Neural progenitor cell (in vitro differentiated cells): Measurements from ENCODE around the gene SPEN. TPM values are rescaled to one million over a fixed set of nuclear protein-coding genes. Genes with fewer than 3 reads are reported as not detected.
"Not testable (repeated sequence)": the region's sequence is repeated elsewhere in the genome, so short reads cannot be mapped to it uniquely, and the experiment has no call there.

Experiments used
- DNase-seq: peaks from one replicate; pipeline ENCODE4 v3.0.0-alpha.2; 2016; ENCODE audit warnings: low spot score
- H2AFZ ChIP-seq: fragments of 200-600 bp; sonication (generic); replicated peaks from 2 replicates; pipeline ENCODE4 v1.6.1; 2016; ENCODE audit warnings: antibody characterized with exemption
- H3F3A ChIP-seq: fragments of 200-600 bp; sonication (generic); 2 replicates; pipeline ENCODE4 v1.6.1; 2016; ENCODE audit warnings: antibody characterized with exemption, low read depth
- H3K27ac ChIP-seq: fragments of 200-600 bp; sonication (generic); 2 replicates; pipeline ENCODE4 v1.5.1; 2016; ENCODE audit warnings: mild to moderate bottlenecking
- H3K27me3 ChIP-seq: fragments of 200-600 bp; sonication (generic); 2 replicates; pipeline ENCODE4 v1.6.1; 2016; ENCODE audit warnings: mild to moderate bottlenecking, moderate library complexity
- H3K36me3 ChIP-seq: fragments of 200-600 bp; sonication (generic); 2 replicates; pipeline ENCODE4 v1.5.1; 2016
- H3K4me1 ChIP-seq: fragments of 200-600 bp; sonication (generic); 2 replicates; pipeline ENCODE4 v1.6.1; 2016; ENCODE audit warnings: mixed run types
- H3K4me2 ChIP-seq: fragments of 200-600 bp; sonication (generic); 2 replicates; pipeline ENCODE4 v1.6.1; 2016
- H3K4me3 ChIP-seq: fragments of 200-600 bp; sonication (generic); 2 replicates; pipeline ENCODE4 v1.5.1; 2016
- H3K79me2 ChIP-seq: fragments of 200-600 bp; sonication (generic); 2 replicates; pipeline ENCODE4 v1.6.1; 2016; ENCODE audit warnings: low read depth
- H3K9ac ChIP-seq: fragments of 200-600 bp; sonication (generic); 2 replicates; pipeline ENCODE4 v1.6.1; 2016
- H3K9me3 ChIP-seq: fragments of 200-600 bp; sonication (generic); 2 replicates; pipeline ENCODE4 v1.5.1; 2016; ENCODE audit warnings: low read depth
- H4K20me1 ChIP-seq: fragments of 200-600 bp; sonication (generic); 2 replicates; pipeline ENCODE4 v1.6.1; 2016; ENCODE audit warnings: low read depth
- H3K27ac Mint-ChIP-seq: 3 replicates; pipeline ENCODE4 v1.8.0; 2021; ENCODE audit warnings: mixed read lengths
- H3K27me3 Mint-ChIP-seq: 2 replicates; pipeline ENCODE4 v1.8.0; 2022; ENCODE audit warnings: low read depth, mild to moderate bottlenecking, inconsistent platforms, moderate library complexity, mixed read lengths; ENCODE audit not compliant: insufficient read depth
- H3K36me3 Mint-ChIP-seq: 3 replicates; pipeline ENCODE4 v1.8.0; 2021; ENCODE audit warnings: mixed read lengths
- H3K4me1 Mint-ChIP-seq: 3 replicates; pipeline ENCODE4 v1.8.0; 2021; ENCODE audit warnings: mixed read lengths
- H3K4me3 Mint-ChIP-seq: 3 replicates; pipeline ENCODE4 v1.8.0; 2021; ENCODE audit warnings: mild to moderate bottlenecking, moderate library complexity, mixed read lengths
- H3K9me3 Mint-ChIP-seq: 3 replicates; pipeline ENCODE4 v1.8.0; 2020; ENCODE audit warnings: mixed read lengths
- EZH2 ChIP-seq: fragments of 200-600 bp; sonication (generic); IDR thresholded peaks from 2 replicates; pipeline ENCODE4 v1.6.1; 2017; ENCODE audit warnings: antibody characterized with exemption, mild to moderate bottlenecking, moderate library complexity
- EZH2phosphoT487 ChIP-seq: fragments of 200-600 bp; sonication (generic); IDR thresholded peaks from 2 replicates; pipeline ENCODE4 v1.6.1; 2017; ENCODE audit warnings: antibody characterized with exemption
- total RNA-seq: library from RNA; depleted of rRNA; stranded (reverse); fragments of >200 nt; gene quantifications from 2 replicates; pipeline ENCODE4 v1.2.3, GENCODE V29; 2015; ENCODE audit warnings: low replicate concordance
- TF ChIP-seq, protein P1 (sequence below): fragments of 200-600 bp; sonication (generic); IDR thresholded peaks from 2 replicates; pipeline ENCODE4 v1.5.1; 2017; ENCODE audit warnings: antibody characterized with exemption, mild to moderate bottlenecking

Gene SPEN
- total RNA-seq, 1 donor from 2014 or later, result 59.6 TPM

DNA sequence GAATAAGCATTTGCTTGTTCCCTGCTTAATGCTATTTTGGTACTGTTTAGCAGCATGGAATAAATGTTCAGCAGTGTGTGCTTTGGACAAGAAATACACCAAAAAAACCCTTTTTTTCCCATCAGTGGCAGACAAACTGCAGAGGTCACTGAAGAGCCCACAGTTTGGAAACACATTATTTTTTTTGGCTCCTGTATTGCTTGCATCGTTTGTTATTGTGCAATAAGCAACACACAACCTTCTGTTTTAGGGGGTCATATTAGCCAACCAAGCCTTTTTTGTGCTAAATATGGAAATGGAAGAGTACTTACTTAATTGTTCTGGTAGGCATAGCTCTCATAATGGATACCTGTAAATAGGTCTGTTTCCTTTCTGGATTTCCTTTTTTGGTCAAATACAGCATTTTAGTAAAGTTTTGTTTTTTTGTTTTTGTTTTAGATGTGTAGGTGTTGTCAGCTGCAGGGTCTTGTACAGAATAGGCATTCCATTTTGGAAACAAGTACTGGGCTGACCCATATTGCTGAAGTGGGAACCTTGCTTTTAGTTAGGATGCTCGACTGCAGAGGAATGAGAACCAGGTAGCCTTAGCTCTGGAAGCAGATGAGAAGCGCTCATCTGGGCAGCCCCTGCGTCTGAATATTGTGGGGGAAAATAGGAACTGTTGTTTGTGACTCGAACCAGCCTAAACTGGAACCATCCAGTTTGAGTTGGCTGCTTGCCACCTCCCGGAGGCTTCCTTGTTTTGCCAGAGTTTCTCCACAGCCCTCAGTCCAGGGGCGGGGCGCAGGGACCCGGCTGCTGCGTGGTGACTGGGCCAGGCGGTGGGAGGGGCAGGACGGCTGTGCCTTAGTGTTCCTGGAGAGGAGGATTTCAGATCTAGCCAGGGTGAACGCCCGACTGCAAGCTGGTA lies 38.4 kb downstream of the SPEN start:
- peaks cover 31% of the 10 kb centered on the region for H3K4me1 Mint-ChIP-seq
- Histone ChIP-seq H4K20me1 (peaks cover 53% of the 10 kb centered on the region), H3K4me2 (peak overlapping the region; percentile 59), H3K9me3 (no peaks in the 10 kb centered on the region), H3K36me3 (no peaks in the 10 kb centered on the region), H3K79me2 (peaks cover 100% of the 10 kb centered on the region), H3F3A (peaks cover 35% of the 10 kb centered on the region), H3K4me1 (peaks cover 23% of the 10 kb centered on the region), H3K27ac (peak overlapping the region; percentile 96), H3K27me3 (no peaks in the 10 kb centered on the region), H3K4me3 (peak overlapping the region; percentile 6), H2AFZ (peak overlapping the region; percentile 27), H3K9ac (peak overlapping the region; percentile 52)
- no peak for TF ChIP-seq EZH2phosphoT487
- TF ChIP-seq EZH2, result no peak
- TF ChIP-seq, protein P1, sequence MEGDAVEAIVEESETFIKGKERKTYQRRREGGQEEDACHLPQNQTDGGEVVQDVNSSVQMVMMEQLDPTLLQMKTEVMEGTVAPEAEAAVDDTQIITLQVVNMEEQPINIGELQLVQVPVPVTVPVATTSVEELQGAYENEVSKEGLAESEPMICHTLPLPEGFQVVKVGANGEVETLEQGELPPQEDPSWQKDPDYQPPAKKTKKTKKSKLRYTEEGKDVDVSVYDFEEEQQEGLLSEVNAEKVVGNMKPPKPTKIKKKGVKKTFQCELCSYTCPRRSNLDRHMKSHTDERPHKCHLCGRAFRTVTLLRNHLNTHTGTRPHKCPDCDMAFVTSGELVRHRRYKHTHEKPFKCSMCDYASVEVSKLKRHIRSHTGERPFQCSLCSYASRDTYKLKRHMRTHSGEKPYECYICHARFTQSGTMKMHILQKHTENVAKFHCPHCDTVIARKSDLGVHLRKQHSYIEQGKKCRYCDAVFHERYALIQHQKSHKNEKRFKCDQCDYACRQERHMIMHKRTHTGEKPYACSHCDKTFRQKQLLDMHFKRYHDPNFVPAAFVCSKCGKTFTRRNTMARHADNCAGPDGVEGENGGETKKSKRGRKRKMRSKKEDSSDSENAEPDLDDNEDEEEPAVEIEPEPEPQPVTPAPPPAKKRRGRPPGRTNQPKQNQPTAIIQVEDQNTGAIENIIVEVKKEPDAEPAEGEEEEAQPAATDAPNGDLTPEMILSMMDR, result no peak
- no peaks in the 10 kb centered on the region for H3K9me3 Mint-ChIP-seq
- H3K27ac Mint-ChIP-seq, result peak overlapping the region; percentile 80
- H3K36me3 Mint-ChIP-seq, result peaks cover 21% of the 10 kb centered on the region
- peak; percentile 91 for DNase-seq
- H3K27me3 Mint-ChIP-seq, result peaks cover 3% of the 10 kb centered on the region
- H3K4me3 Mint-ChIP-seq, result peak overlapping the region; percentile 77

DNA sequence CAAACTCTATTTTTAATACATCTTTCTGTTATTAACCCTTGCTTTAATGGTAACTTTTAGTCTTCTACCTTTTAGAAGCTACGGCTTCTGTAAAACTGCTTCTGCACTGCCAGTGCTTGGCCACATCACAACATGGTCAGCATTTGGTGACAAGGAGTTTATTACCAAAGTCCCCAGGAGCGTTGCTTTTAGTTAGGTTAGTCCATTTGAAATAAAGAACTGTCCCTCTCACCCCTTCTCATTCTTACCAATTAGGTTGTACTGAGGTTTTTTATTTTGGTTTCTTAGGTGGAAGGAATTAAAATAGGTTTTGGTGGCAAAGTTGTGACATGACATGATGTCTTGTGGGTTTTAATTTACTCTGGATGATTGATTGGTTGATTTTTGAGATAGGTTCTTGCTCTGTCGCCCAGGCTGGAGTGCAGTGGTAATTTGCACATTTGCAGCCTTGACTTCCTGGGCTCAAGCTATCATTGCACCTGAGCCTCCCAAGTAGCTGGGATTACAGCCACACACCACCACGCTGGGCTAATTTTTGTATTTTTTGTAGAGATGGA lies 39.2 kb downstream of the SPEN start:
- DNase-seq, result no peak
- peaks cover 3% of the 10 kb centered on the region for H3K27me3 Mint-ChIP-seq
- Histone ChIP-seq H3K79me2 (peaks cover 100% of the 10 kb centered on the region), H4K20me1 (peaks cover 47% of the 10 kb centered on the region), H3F3A (peaks cover 36% of the 10 kb centered on the region), H3K9ac (no peak overlapping the region), H3K4me3 (peak overlapping the region; percentile 6), H3K4me1 (peaks cover 23% of the 10 kb centered on the region), H3K36me3 (no peaks in the 10 kb centered on the region), H2AFZ (no peak overlapping the region), H3K27ac (peak overlapping the region; percentile 96), H3K27me3 (no peaks in the 10 kb centered on the region), H3K4me2 (peak overlapping the region; percentile 59), H3K9me3 (no peaks in the 10 kb centered on the region)
- peak overlapping the region; percentile 77 for H3K4me3 Mint-ChIP-seq
- peak overlapping the region; percentile 80 for H3K27ac Mint-ChIP-seq
- peaks cover 31% of the 10 kb centered on the region for H3K4me1 Mint-ChIP-seq
- H3K9me3 Mint-ChIP-seq, result no peaks in the 10 kb centered on the region
- TF ChIP-seq, protein P1, result no peak
- TF ChIP-seq EZH2 (no peak), EZH2phosphoT487 (no peak)
- peaks cover 21% of the 10 kb centered on the region for H3K36me3 Mint-ChIP-seq

DNA sequence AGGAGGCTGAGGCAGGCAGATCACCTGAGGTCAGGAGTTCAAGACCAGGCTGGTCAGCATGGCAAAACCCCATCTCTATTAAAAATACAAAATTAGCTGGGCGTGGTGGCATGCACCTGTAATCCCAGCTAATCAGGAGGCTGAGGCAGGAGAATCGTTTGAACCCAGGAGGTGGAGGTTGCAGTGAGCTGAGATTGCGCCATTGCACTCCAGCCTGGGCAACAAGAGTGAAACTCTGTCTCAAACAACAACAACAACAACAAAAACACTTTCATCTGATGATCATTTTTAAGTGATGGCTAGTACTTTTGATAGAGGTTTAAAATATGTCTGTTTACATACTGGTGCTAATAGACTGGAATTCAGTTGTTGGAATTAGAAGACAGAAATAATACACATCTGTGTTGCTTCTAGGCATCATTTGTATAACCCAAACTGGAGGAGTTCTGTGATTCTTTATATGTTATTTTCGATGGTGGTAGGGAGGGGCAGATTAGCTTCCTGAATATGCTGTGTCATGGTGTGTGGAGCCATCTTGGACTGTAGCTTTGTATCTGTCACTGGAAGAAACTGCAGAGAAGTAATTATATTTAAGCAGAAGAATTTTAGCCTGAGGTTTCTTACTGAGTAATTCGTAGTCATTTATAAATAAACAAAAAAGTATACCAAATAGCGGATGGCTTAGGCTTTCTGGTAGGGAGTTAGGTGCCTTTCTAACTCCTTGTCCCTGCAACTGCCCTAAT lies 45.5 kb downstream of the SPEN start:
- H3F3A ChIP-seq, H3K4me3 Mint-ChIP-seq, DNase-seq, H3K4me2 ChIP-seq, H3K27me3 ChIP-seq, H3K27me3 Mint-ChIP-seq, H3K9me3 ChIP-seq, H3K4me1 ChIP-seq, H3K9ac ChIP-seq, H3K4me1 Mint-ChIP-seq, H3K4me3 ChIP-seq, H2AFZ ChIP-seq, H3K36me3 ChIP-seq, H3K27ac Mint-ChIP-seq, H3K27ac ChIP-seq, H3K9me3 Mint-ChIP-seq: not testable (repeated sequence)
- H3K36me3 Mint-ChIP-seq, result peaks cover 27% of the 10 kb centered on the region
- H3K79me2 ChIP-seq, result peaks cover 100% of the 10 kb centered on the region
- peaks cover 66% of the 10 kb centered on the region for H4K20me1 ChIP-seq
